Loucy (cell line): ENCODE results near the gene MRE11.

Source experiments
- H2AFZ ChIP-seq: fragments of 200-600 bp; sonication (generic); 2 replicates; pipeline ENCODE4 v1.6.0; 2016; ENCODE audit warnings: antibody characterized with exemption, mild to moderate bottlenecking, low read length, moderate library complexity
- H3F3A ChIP-seq: fragments of 200-600 bp; 2 replicates; pipeline ENCODE4 v1.6.0; 2016; ENCODE audit warnings: antibody characterized with exemption, low read depth, mild to moderate bottlenecking
- H3K27me3 ChIP-seq: fragments of 200-600 bp; sonication (generic); 2 replicates; pipeline ENCODE4 v1.6.1; 2014; ENCODE audit warnings: low read length, mild to moderate bottlenecking; ENCODE audit not compliant: insufficient read depth, poor library complexity, severe bottlenecking
- H3K36me3 ChIP-seq: fragments of 200-600 bp; sonication (generic); 2 replicates; pipeline ENCODE4 v1.6.1; 2016; ENCODE audit warnings: low read length; ENCODE audit not compliant: insufficient read depth
- H3K4me1 ChIP-seq: fragments of 200-600 bp; sonication (generic); 2 replicates; pipeline ENCODE4 v1.5.1; 2014; ENCODE audit warnings: low read length, mild to moderate bottlenecking; ENCODE audit not compliant: insufficient read depth, poor library complexity, severe bottlenecking
- H3K4me2 ChIP-seq: fragments of 200-600 bp; sonication (generic); 2 replicates; pipeline ENCODE4 v1.6.0; 2014; ENCODE audit warnings: antibody characterized with exemption, low read length, low read depth, mild to moderate bottlenecking; ENCODE audit not compliant: poor library complexity, severe bottlenecking
- H3K4me3 ChIP-seq: fragments of 200-600 bp; sonication (generic); 2 replicates; pipeline ENCODE4 v1.5.1; 2014; ENCODE audit warnings: low read length, mild to moderate bottlenecking, mixed read lengths; ENCODE audit not compliant: poor library complexity, severe bottlenecking
- H3K79me2 ChIP-seq: fragments of 200-600 bp; sonication (generic); 2 replicates; pipeline ENCODE4 v1.6.1; 2014; ENCODE audit warnings: low read length; ENCODE audit not compliant: insufficient read depth
- H3K9ac ChIP-seq: fragments of 200-600 bp; sonication (generic); 2 replicates; pipeline ENCODE4 v1.6.0; 2014; ENCODE audit warnings: mild to moderate bottlenecking, low read depth, low read length, moderate library complexity; ENCODE audit not compliant: poor library complexity, severe bottlenecking
- H3K9me2 ChIP-seq: fragments of 200-600 bp; sonication (generic); replicated peaks from 2 replicates; pipeline ENCODE4 v1.6.1; 2016; ENCODE audit warnings: low read depth, low read length, mixed read lengths
- H3K9me3 ChIP-seq: fragments of 200-600 bp; sonication (generic); 2 replicates; pipeline ENCODE4 v1.6.1; 2014; ENCODE audit warnings: mild to moderate bottlenecking, antibody characterized with exemption, low read length, low read depth; ENCODE audit not compliant: insufficient read depth
- H4K20me1 ChIP-seq: fragments of 200-600 bp; sonication (generic); 2 replicates; pipeline ENCODE4 v1.6.0; 2014; ENCODE audit warnings: antibody characterized with exemption, low read length, mild to moderate bottlenecking; ENCODE audit not compliant: insufficient read depth, poor library complexity, severe bottlenecking
- EZH2phosphoT487 ChIP-seq: fragments of 200-600 bp; IDR thresholded peaks from 2 replicates; pipeline ENCODE4 v1.6.1; 2018; ENCODE audit warnings: antibody characterized with exemption, mild to moderate bottlenecking, moderate library complexity, borderline replicate concordance
- TF ChIP-seq, protein P1 (sequence below): fragments of 200-600 bp; sonication (generic); conservative IDR thresholded peaks from 2 replicates; pipeline ENCODE4 v1.5.1; 2014; ENCODE audit warnings: mild to moderate bottlenecking, antibody characterized with exemption, low read length

The MRE11 gene

DNA sequence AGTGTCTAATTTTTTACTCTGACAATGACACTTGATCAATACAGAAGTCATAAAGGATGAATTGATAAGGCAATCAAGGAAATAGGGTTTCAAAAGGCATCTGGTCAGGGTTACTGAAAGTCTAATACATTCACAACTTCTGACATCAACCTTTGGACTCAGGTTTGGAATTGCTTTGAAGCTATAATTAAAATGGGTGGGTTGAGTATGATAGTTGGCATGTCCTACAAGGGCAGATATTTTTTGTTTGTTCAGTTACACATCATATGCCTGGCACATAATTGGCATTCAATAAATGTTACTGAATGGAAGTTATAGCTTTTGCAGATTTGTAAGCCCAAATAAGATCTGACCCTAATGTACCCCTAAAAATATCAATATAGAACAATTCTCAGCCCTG lies 42.7 kb upstream of the MRE11 start:
- H3K4me1 ChIP-seq = peaks cover 5% of the 10 kb centered on the region
- H3K9me2 ChIP-seq = no peaks in the 10 kb centered on the region
- H3K4me2 ChIP-seq = no peak overlapping the region
- H3K9ac ChIP-seq = no peak overlapping the region
- H3K27me3 ChIP-seq = no peaks in the 10 kb centered on the region
- H3K9me3 ChIP-seq = no peaks in the 10 kb centered on the region
- H4K20me1 ChIP-seq = no peaks in the 10 kb centered on the region
- H2AFZ ChIP-seq = no peak overlapping the region
- no peaks in the 10 kb centered on the region for H3K79me2 ChIP-seq
- no peak overlapping the region for H3K4me3 ChIP-seq
- no peaks in the 10 kb centered on the region for H3K36me3 ChIP-seq
- TF ChIP-seq, protein P1, sequence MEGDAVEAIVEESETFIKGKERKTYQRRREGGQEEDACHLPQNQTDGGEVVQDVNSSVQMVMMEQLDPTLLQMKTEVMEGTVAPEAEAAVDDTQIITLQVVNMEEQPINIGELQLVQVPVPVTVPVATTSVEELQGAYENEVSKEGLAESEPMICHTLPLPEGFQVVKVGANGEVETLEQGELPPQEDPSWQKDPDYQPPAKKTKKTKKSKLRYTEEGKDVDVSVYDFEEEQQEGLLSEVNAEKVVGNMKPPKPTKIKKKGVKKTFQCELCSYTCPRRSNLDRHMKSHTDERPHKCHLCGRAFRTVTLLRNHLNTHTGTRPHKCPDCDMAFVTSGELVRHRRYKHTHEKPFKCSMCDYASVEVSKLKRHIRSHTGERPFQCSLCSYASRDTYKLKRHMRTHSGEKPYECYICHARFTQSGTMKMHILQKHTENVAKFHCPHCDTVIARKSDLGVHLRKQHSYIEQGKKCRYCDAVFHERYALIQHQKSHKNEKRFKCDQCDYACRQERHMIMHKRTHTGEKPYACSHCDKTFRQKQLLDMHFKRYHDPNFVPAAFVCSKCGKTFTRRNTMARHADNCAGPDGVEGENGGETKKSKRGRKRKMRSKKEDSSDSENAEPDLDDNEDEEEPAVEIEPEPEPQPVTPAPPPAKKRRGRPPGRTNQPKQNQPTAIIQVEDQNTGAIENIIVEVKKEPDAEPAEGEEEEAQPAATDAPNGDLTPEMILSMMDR = no peak
- no peak for TF ChIP-seq EZH2phosphoT487
- H3F3A ChIP-seq = no peaks in the 10 kb centered on the region

DNA sequence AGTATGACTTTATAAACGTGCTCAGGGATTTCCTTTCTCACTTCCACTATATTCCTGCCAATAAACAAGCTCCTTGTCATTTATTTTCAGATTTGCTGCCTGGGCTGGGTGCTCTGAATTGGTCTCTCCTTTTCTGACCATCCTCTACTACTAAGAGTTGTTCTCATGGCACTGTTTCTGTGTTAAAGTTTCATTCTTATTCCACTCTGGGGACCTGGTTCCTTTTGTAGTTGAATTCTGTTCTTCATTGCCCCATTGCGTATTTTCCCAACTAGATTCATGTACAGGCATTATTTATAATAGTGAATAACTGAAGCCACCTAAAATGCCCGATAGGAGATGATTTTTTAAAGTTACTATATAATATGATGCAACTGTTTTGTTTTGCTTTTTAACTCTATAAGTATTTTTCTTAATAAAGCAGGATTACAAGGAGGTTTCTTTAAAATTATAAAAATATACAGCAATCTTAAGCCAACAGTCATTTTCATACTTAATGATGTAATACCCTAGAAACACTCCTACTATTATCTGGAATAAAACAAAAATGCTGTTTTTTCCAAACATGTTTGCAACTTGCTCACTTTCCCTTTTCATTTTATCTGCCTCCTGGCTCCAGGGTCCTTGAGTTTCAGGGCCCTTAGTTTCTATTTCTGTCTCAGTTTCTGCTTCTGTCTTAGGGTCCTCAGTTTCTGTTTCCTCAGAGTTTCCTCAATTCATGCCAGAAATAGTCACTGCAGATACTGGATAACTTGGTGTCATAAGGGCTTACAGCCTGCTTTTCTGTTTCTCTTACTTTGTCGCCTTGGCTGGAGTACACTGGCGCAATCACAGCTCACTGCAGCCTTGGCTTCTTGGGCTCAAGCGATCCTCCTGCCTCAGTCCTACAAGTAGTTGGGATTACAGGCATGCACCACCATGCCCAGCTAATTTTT lies 40.3 kb upstream of the MRE11 start:
- Histone ChIP-seq H2AFZ (no peak overlapping the region; the same call in 1 of the 2 replicates), H3K4me2 (no peak overlapping the region), H3K9me3 (no peaks in the 10 kb centered on the region), H3F3A (no peaks in the 10 kb centered on the region), H3K27me3 (no peaks in the 10 kb centered on the region), H3K9me2 (no peaks in the 10 kb centered on the region), H3K79me2 (no peaks in the 10 kb centered on the region), H4K20me1 (no peaks in the 10 kb centered on the region), H3K36me3 (no peaks in the 10 kb centered on the region), H3K4me1 (peaks cover 3% of the 10 kb centered on the region), H3K4me3 (no peak overlapping the region), H3K9ac (no peak overlapping the region)
- TF ChIP-seq EZH2phosphoT487 = no peak
- TF ChIP-seq, protein P1 = no peak

DNA sequence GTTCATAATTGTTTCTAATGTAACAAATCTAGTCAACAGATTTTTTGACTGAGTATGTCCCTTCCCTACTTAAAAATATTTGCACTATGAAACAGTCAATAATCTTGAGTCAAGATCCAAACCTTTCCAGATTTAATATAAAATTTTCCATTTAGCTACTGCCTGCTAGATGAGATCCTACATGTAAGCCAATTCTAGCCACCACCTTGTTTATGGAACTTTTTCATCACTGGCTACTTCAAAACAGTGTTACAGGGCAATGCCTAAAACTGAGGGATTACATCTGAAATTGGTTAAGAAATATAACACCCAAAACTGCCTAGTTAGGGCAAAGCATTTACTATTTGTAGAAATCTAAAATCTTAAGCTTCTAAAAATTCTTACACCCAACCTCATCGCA lies 39.6 kb upstream of the MRE11 start:
- no peaks in the 10 kb centered on the region for H3K27me3 ChIP-seq
- no peak overlapping the region for H3K9ac ChIP-seq
- no peaks in the 10 kb centered on the region for H3K9me2 ChIP-seq
- TF ChIP-seq, protein P1 = no peak
- TF ChIP-seq EZH2phosphoT487 = no peak
- H3K4me2 ChIP-seq = no peak overlapping the region
- H3F3A ChIP-seq = no peaks in the 10 kb centered on the region
- no peak overlapping the region for H3K4me3 ChIP-seq
- no peak overlapping the region; the same call in 1 of the 2 replicates for H2AFZ ChIP-seq
- peaks cover 3% of the 10 kb centered on the region for H3K4me1 ChIP-seq
- no peaks in the 10 kb centered on the region for H3K36me3 ChIP-seq
- no peaks in the 10 kb centered on the region for H3K79me2 ChIP-seq
- H4K20me1 ChIP-seq = no peaks in the 10 kb centered on the region
- no peaks in the 10 kb centered on the region for H3K9me3 ChIP-seq
